Stimulated activated CD4-positive, alpha-beta T cell treated with anti-CD3 and anti-CD28 coated beads, Interleukin-4, amount 100 ng/mL, for 1 hour (primary cell): ENCODE measurements around the gene MTMR10.

Source experiments
- DNase-seq: peaks from one replicate; pipeline ENCODE4 v3.0.0-alpha.2; 2020

MTMR10 gene

GRCh38 chr15:30991255-30992235, at the start of gene MTMR10:
Gene MTMR10, minus strand, starts transcription at chr15:30991628. Its CDS starts 122 bp downstream, at chr15:30991506.
- peak; percentile 72 for DNase-seq

DNA sequence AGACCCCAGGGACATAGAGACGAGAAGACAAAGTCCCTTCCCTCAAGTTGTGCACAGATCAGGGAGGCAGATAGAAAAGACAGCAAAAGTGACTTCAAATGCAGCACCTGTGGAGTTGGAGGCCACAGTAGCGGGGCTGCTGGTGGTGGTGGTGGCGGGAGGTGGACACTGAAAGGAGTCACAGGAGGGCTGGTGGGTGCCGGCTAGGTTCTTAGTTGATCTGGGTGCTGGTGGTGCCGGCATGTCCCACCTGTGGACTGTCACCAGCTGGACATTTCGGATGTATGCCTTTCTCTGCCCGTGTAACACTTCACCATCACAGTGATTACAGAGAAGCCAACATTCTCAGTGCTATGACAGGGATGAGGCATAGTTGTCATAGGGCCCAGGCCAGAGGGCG, 49.2 kb upstream of the MTMR10 start:
- DNase-seq, result no peak

GRCh38 chr15:31039961-31040360, 48.5 kb upstream of the MTMR10 start:
- no peak for DNase-seq

- DNase-seq, result no peak
These were observed 46.5 kb upstream of the MTMR10 start for GRCh38 chr15:31037731-31038477.

- DNase-seq, result no peak
These were observed 45.4 kb upstream of the MTMR10 start for GRCh38 chr15:31036783-31037182.

DNA sequence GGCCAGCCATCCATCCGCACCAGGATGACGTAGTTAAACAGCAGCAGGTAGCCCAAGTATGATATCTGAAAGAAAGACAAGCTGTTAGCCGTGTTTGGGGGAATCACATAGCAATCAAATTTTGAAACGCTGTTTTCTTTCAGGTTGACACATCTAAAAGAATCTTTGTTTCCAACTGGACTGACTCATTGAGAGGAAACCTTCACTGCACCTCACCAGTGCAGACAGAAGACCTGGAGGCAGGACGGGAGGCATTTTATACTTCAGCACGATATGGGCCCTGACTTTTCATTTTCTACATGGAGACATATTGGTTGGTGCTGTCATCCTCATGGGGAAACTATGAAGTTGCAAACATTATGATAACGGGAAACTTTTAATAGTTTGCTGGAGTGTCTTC, 44.2 kb upstream of the MTMR10 start:
- no peak for DNase-seq

- no peak for DNase-seq
These were observed 42.7 kb upstream of the MTMR10 start for GRCh38 chr15:31034152-31034551.

GRCh38 chr15:31032961-31033371, 41.5 kb upstream of the MTMR10 start:
- no peak for DNase-seq

- DNase-seq, result no peak
These were observed 40.1 kb upstream of the MTMR10 start for GRCh38 chr15:31031471-31032067.

GRCh38 chr15:31027910-31028578, 36.6 kb upstream of the MTMR10 start:
- DNase-seq, result no peak

- no peak for DNase-seq
These were observed 34.6 kb upstream of the MTMR10 start for GRCh38 chr15:31025996-31026395.

GRCh38 chr15:31024979-31025378, 33.6 kb upstream of the MTMR10 start:
- no peak for DNase-seq

GRCh38 chr15:31024330-31024729, 32.9 kb upstream of the MTMR10 start:
- DNase-seq, result no peak

GRCh38 chr15:31023841-31024240, 32.4 kb upstream of the MTMR10 start:
- DNase-seq, result no peak

GRCh38 chr15:31021067-31021665, 29.7 kb upstream of the MTMR10 start:
- DNase-seq, result no peak

- DNase-seq, result no peak
These were observed 29.1 kb upstream of the MTMR10 start for GRCh38 chr15:31020542-31020941.

GRCh38 chr15:31019986-31020385, 28.6 kb upstream of the MTMR10 start:
- DNase-seq, result no peak

- no peak for DNase-seq
These were observed 25.9 kb upstream of the MTMR10 start for GRCh38 chr15:31017311-31017710.

DNA sequence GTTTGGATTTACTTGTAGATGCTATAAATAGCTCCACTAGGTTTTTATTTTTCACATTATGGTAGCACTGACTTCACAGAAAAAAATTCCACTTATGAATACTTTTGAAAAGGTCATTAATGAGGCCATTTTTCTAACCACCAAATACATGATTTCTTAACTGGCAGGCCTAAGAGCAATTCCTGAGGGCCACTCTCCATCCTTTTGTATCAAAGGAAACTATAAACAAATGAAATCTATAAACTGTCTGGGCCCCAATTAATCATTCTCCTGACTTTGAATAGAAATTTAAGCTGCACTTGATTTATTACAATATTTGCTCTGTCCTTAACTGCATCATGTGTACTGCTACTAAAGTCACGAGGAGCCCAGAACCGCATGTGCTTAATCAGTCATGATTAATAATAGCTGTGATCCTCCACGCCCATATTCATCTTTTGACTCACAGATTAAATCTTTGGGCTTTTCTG, 25.1 kb upstream of the MTMR10 start:
- DNase-seq, result no peak

DNA sequence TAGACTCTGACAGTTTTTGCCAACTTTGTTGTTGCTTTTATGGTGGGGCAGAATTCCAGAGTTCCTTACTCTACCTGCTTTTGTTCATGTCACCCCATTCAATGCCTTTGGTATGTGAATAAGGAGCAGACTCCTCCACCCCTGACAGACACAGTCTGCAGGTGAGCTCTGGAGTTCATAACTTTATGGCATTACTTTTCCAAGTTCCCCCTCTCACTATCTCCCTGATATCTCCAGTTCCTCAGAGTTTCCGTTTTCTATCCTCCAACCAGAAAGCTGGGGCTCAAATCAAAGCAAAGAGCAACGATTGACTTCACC, 23.1 kb upstream of the MTMR10 start:
- no peak for DNase-seq

GRCh38 chr15:31013863-31014607, 22.6 kb upstream of the MTMR10 start:
- no peak for DNase-seq

DNA sequence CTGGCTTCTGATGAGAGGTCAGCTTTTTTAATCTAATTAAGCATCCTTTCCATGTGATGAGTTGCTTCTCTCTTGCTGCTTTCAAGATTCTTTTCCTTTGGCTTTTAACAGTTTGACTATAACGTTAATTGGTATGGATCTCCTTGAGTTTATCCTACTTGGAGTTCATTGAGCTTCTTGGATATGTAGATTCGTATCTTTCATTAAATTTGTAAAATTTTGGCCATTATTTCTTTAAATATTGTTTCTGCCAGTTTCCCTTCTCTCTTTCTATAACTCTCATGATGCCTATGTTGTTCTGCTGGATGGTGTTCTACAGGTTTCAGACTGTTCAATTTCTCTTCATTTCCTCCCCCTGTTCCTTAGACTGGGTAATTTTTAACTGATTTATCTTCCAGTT, 21.0 kb upstream of the MTMR10 start:
- no peak for DNase-seq
